ENCODE results near the gene TSC2.

The TSC2 gene

GRCh38 chr16:2086106-2086742, 38.4 kb downstream of the TSC2 start:
- H3K4me3 ChIP-seq (ENCODE audit: low read depth, low read length): no peak overlapping the region
- no peak for TF ChIP-seq CTCF (IDR thresholded peaks at IDR 0.05; ENCODE audit: insufficient read depth, low read depth, low read length, missing control alignments)
- DNase-seq (ENCODE audit: low read depth): no peak

- no peak for TF ChIP-seq CTCF (IDR thresholded peaks at IDR 0.05; ENCODE audit: insufficient read depth, low read depth, low read length, missing control alignments)
- no peak overlapping the region for H3K4me3 ChIP-seq (ENCODE audit: low read depth, low read length)
- DNase-seq (ENCODE audit: low read depth): no peak
These were observed 39.3 kb downstream of the TSC2 start for GRCh38 chr16:2086812-2087747.

GRCh38 chr16:2087748-2088631, 40.2 kb downstream of the TSC2 start:
- H3K4me3 ChIP-seq (ENCODE audit: low read depth, low read length): no peak overlapping the region
- no peak for DNase-seq (ENCODE audit: low read depth)
- no peak for TF ChIP-seq CTCF (IDR thresholded peaks at IDR 0.05; ENCODE audit: insufficient read depth, low read depth, low read length, missing control alignments)

- TF ChIP-seq CTCF (IDR thresholded peaks at IDR 0.05; ENCODE audit: insufficient read depth, low read depth, low read length, missing control alignments): no peak
- DNase-seq (ENCODE audit: low read depth): no peak
- H3K4me3 ChIP-seq (ENCODE audit: low read depth, low read length): no peak overlapping the region
These were observed 41.1 kb downstream of the TSC2 start for GRCh38 chr16:2088759-2089358.

- DNase-seq (ENCODE audit: low read depth): no peak
- H3K4me3 ChIP-seq (ENCODE audit: low read depth, low read length): no peak overlapping the region
- TF ChIP-seq CTCF (IDR thresholded peaks at IDR 0.05; ENCODE audit: insufficient read depth, low read depth, low read length, missing control alignments): no peak
These were observed 42.1 kb downstream of the TSC2 start for GRCh38 chr16:2089706-2090480.

- TF ChIP-seq CTCF (IDR thresholded peaks at IDR 0.05; ENCODE audit: insufficient read depth, low read depth, low read length, missing control alignments): no peak
- DNase-seq (ENCODE audit: low read depth): no peak
- H3K4me3 ChIP-seq (ENCODE audit: low read depth, low read length): no peak overlapping the region
These were observed 42.6 kb downstream of the TSC2 start for GRCh38 chr16:2090481-2090776.
